ENCODE results near the gene FNIP2.

Gene FNIP2

DNA sequence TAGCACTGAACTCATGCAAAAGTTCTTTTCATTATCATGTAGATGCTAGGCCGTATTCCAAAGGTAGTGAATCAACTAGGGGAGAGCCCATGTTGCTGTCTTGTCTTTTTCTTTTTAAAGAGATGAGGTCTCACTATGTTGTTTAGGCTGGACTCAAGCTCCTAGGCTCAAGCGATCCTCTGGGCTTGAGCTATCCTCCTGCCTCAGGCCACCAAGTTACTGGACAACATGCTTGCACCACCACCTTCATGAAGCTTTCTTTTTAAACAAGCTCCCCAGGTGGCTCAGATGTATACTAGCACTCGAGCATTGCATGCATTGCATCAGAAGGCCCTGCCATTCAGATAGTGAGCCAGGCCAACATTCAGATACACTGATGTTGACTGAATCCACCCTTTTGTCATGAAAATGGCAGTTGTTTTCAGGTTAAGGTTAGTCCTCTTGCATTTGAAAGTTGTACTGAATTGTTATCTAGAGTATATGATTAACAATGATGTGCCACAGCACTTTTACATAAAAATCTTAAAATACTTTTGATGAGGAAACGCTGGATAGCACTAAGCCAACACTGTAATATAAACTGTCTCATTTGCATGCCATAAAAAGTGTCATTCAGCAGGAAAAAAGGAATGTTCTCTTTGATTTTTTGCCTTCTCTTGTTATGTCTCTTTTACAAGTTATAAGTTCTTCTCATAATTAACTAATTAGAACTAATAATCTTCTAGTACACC lies 76.7 kb downstream of the FNIP2 start:
- TF ChIP-seq, protein P1, sequence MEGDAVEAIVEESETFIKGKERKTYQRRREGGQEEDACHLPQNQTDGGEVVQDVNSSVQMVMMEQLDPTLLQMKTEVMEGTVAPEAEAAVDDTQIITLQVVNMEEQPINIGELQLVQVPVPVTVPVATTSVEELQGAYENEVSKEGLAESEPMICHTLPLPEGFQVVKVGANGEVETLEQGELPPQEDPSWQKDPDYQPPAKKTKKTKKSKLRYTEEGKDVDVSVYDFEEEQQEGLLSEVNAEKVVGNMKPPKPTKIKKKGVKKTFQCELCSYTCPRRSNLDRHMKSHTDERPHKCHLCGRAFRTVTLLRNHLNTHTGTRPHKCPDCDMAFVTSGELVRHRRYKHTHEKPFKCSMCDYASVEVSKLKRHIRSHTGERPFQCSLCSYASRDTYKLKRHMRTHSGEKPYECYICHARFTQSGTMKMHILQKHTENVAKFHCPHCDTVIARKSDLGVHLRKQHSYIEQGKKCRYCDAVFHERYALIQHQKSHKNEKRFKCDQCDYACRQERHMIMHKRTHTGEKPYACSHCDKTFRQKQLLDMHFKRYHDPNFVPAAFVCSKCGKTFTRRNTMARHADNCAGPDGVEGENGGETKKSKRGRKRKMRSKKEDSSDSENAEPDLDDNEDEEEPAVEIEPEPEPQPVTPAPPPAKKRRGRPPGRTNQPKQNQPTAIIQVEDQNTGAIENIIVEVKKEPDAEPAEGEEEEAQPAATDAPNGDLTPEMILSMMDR (conservative IDR thresholded peaks at IDR 0.05; ENCODE audit: control insufficient read depth, insufficient read depth, low read depth, low read length) = no peak
- H3K4me3 ChIP-seq (ENCODE audit: control insufficient read depth, low read depth, low read length) = no peak overlapping the region
- DNase-seq (ENCODE audit: low read depth) = no peak

DNA sequence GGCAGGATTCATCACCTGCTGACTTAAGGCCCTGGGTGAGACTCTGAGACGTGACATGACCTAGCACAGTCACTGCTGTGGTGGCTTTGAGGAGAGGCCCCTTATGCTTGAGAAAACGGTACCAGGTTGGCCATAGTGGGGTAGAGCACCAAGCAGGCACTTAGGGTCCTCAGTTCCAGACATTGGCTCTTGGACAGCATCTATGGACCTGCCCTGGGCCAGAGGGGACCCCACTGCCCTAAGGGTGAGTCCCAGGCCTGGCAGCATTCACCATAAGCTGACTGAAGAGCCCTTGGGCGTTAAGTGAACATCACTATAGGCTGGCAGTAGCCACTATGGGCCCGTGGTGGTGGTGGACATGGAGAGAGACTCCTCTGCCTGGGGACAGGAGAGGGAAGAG lies 78.7 kb downstream of the FNIP2 start:
- no peak for DNase-seq (ENCODE audit: low read depth)
- TF ChIP-seq, protein P1 (conservative IDR thresholded peaks at IDR 0.05; ENCODE audit: control insufficient read depth, insufficient read depth, low read depth, low read length) = no peak

DNA sequence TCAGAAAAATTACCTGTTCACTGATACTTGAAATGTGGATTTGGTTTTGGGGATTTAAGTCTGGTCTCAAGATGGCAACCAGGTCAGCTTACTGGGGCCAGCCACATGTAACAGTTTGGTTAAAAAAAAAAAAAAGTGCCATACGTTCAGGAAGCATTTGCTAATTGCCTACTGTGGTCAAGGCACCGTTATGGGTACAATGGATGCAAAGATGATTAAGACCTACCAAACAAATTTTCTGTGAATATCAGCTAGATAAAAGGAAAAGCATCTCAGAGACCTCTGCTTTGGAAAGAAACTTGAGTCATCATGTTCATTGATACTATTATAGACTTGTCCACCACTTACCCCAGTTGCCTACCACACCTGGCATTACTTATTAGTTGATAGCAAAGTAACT lies 80.9 kb downstream of the FNIP2 start:
- DNase-seq (ENCODE audit: low read depth) = no peak
- TF ChIP-seq, protein P1 (conservative IDR thresholded peaks at IDR 0.05; ENCODE audit: control insufficient read depth, insufficient read depth, low read depth, low read length) = no peak
- no peak overlapping the region for H3K4me3 ChIP-seq (ENCODE audit: control insufficient read depth, low read depth, low read length)

More for the DNA sequence above, 78.7 kb downstream of the FNIP2 start:
- no peak overlapping the region for H3K4me3 ChIP-seq (ENCODE audit: control insufficient read depth, low read depth, low read length)

DNA sequence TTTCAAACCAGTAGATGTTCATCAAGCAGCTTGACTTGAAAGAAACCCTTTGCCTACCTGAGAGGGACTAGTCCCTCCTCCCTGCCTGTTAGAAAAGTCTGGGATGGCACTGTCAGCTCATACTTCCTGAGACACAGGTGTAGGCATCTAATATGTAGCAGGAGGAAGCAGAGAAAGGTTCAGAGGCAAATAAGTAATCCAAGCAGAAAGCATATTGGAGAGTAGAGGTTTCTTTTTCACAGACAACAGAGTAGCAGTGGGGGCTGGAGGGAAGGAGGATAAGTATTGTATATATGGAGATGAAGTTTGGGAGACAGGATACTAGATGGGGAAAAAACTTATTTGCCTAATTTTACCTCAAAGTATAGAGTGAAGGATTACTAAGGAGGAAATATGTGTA lies 81.5 kb downstream of the FNIP2 start:
- TF ChIP-seq, protein P1 (conservative IDR thresholded peaks at IDR 0.05; ENCODE audit: control insufficient read depth, insufficient read depth, low read depth, low read length) = no peak
- DNase-seq (ENCODE audit: low read depth) = no peak
- no peak overlapping the region for H3K4me3 ChIP-seq (ENCODE audit: control insufficient read depth, low read depth, low read length)

DNA sequence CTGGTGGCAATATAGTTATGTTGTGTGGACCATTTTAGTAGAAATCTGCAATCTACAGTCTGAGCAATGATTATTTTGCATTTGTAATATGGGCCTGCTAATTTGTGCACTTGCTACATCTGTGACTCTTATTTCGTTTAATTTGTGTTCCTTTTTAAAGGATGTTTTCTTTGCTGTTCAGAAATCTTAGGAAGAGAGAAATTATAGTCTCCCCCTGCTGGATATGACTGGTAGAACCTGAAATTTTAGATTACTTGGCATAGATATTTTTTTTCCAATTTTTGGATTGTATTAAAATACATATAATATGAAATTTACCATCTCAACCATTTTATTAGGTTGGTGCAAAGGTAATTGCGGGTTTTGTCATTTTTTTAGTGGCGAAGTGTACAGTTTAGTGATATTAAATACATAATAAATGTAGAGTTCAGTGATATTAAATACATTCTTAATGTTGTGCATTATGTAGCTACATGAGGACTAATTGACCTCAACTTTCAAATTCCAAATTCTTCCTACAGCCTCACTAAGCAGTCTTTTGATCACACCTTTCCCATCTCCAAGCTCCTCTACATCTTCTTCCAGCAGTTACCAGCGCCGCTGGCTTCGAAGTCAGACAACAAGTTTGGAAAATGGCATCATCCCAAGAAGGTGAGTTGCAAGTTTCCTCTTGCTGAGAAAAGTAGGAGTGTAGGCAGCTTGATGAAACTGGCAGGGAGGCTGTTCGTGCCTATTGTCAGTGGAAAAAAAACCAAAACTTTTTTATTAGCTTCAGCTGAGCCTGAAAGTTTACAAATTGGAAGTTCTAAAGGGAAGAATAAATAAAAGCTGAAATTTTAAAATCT lies 82.2 kb downstream of the FNIP2 start:
- TF ChIP-seq, protein P1 (conservative IDR thresholded peaks at IDR 0.05; ENCODE audit: control insufficient read depth, insufficient read depth, low read depth, low read length) = peak; percentile 62
- H3K4me3 ChIP-seq (ENCODE audit: control insufficient read depth, low read depth, low read length) = no peak overlapping the region
- peak; percentile 56 for DNase-seq (ENCODE audit: low read depth)

DNA sequence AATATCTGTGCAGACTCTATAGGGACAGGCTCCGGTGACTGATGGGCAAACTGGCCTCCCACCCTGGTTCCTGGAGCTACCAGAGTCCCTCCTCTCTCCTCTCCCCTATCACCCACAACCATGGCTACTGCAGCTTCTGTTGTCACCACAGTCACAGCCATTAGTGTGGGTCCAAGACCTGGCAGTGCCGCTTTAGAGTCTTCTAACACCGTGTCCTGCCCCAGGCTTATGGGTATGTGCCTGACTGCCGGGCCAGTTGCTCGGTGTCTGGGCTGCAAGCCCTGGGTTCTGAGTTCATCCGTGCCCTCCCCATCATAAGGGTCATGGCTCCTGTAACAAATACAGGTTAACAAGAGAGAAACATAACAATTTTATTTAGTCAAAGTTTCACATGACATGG lies 85.4 kb downstream of the FNIP2 start:
- TF ChIP-seq, protein P1 (conservative IDR thresholded peaks at IDR 0.05; ENCODE audit: control insufficient read depth, insufficient read depth, low read depth, low read length) = no peak
- H3K4me3 ChIP-seq (ENCODE audit: control insufficient read depth, low read depth, low read length) = no peak overlapping the region
- DNase-seq (ENCODE audit: low read depth) = no peak

Measured in fibroblast of mammary gland (primary cell).